HepG2 (cell line): ENCODE results near the gene DCTN2. TPM values are rescaled to one million over a fixed set of nuclear protein-coding genes. Genes with fewer than 3 reads are reported as not detected.

Experiments
- CENPT ChIP-seq: sonication (generic); formaldehyde crosslinking; IDR thresholded peaks from 2 replicates; pipeline ENCODE4 v1.8.0; 2022; ENCODE audit warnings: low read depth, mild to moderate bottlenecking, moderate library complexity, missing genetic modification reagents
- ELF4 ChIP-seq: sonication (generic); formaldehyde crosslinking; IDR thresholded peaks from 2 replicates; pipeline ENCODE4 v1.5.0; 2020; ENCODE audit warnings: missing genetic modification reagents, mild to moderate bottlenecking, moderate library complexity, borderline replicate concordance
- ESRRA ChIP-seq: sonication (generic); formaldehyde crosslinking; IDR thresholded peaks from 2 replicates; pipeline ENCODE4 v1.5.1; 2020; ENCODE audit warnings: mild to moderate bottlenecking, low read depth, missing genetic modification reagents
- HDAC2 ChIP-seq: sonication (generic); formaldehyde crosslinking; IDR thresholded peaks from 2 replicates; pipeline ENCODE4 v1.4.0; 2020; ENCODE audit warnings: missing genetic modification reagents
- JARID2 ChIP-seq: sonication (generic); formaldehyde crosslinking; IDR thresholded peaks from 2 replicates; pipeline ENCODE4 v1.8.1; 2023; ENCODE audit warnings: missing genetic modification reagents, inconsistent platforms; ENCODE audit not compliant: insufficient replicate concordance
- KDM5A ChIP-seq: fragments of 200-600 bp; sonication (generic); IDR thresholded peaks from 2 replicates; pipeline ENCODE4 v1.7.0; 2018; ENCODE audit warnings: antibody characterized with exemption, mild to moderate bottlenecking, low read length, borderline replicate concordance
- NCOA1 ChIP-seq: sonication (generic); formaldehyde crosslinking; IDR thresholded peaks from 2 replicates; pipeline ENCODE4 v1.9.0; 2021; ENCODE audit warnings: missing genetic modification reagents
- PHF5A ChIP-seq: IDR thresholded peaks from one replicate; pipeline ENCODE4 v1.6.1; 2018; ENCODE audit warnings: low read depth, missing genetic modification reagents; ENCODE audit not compliant: unreplicated experiment
- SETDB1 ChIP-seq: sonication (generic); formaldehyde crosslinking; IDR thresholded peaks from 2 replicates; pipeline ENCODE4 v1.5.1; 2020; ENCODE audit warnings: missing genetic modification reagents, mild to moderate bottlenecking, borderline replicate concordance
- SIN3B ChIP-seq: fragments of 150-350 bp; IDR thresholded peaks from 2 replicates; pipeline ENCODE4 v1.6.1; 2014; ENCODE audit warnings: low read length
- SMARCE1 ChIP-seq: fragments of 450-650 bp; IDR thresholded peaks from 2 replicates; pipeline ENCODE4 v1.6.1; 2017; ENCODE audit warnings: borderline replicate concordance
- TCF12 ChIP-seq, 2 experiments: fragments of 450-650 bp in 1 of 2; sonication (generic) in 1 of 2; formaldehyde crosslinking in 1 of 2; IDR thresholded peaks; 2 replicates each; pipeline versions ENCODE4 v1.6.1 to v1.8.0; 2017 to 2022; ENCODE audit warnings: antibody characterized with exemption in 1 of 2, mild to moderate bottlenecking in 1 of 2, missing genetic modification reagents in 1 of 2, moderate library complexity in 1 of 2
- THAP7 ChIP-seq: sonication (generic); formaldehyde crosslinking; IDR thresholded peaks from 2 replicates; pipeline ENCODE4 v1.8.1; 2023; ENCODE audit warnings: mild to moderate bottlenecking, missing genetic modification reagents
- ZBTB25 ChIP-seq: IDR thresholded peaks from 2 replicates; pipeline ENCODE4 v1.6.1; 2018; ENCODE audit warnings: missing genetic modification reagents
- ZC3H4 ChIP-seq: sonication (generic); formaldehyde crosslinking; IDR thresholded peaks from 2 replicates; pipeline ENCODE4 v1.4.0; 2020; ENCODE audit warnings: missing genetic modification reagents, borderline replicate concordance
- ZGPAT ChIP-seq: IDR thresholded peaks from 2 replicates; pipeline ENCODE4 v1.6.1; 2016; ENCODE audit warnings: mild to moderate bottlenecking
- ZNF143 ChIP-seq: sonication (generic); formaldehyde crosslinking; IDR thresholded peaks from 2 replicates; pipeline ENCODE4 v1.4.0; 2020; ENCODE audit warnings: missing genetic modification reagents
- ZNF256 ChIP-seq: sonication (generic); formaldehyde crosslinking; conservative IDR thresholded peaks from 2 replicates; pipeline ENCODE4 v1.4.0; 2020; ENCODE audit warnings: missing genetic modification reagents
- ZNF552 ChIP-seq: sonication (generic); formaldehyde crosslinking; IDR thresholded peaks from 2 replicates; pipeline ENCODE4 v1.9.0; 2022; ENCODE audit warnings: missing genetic modification reagents, mild to moderate bottlenecking, borderline replicate concordance
- ZNF678 ChIP-seq: sonication (generic); formaldehyde crosslinking; IDR thresholded peaks from 2 replicates; pipeline ENCODE4 v1.4.0; 2020; ENCODE audit warnings: mild to moderate bottlenecking, missing genetic modification reagents
- ZNF746 ChIP-seq: sonication (generic); formaldehyde crosslinking; IDR thresholded peaks from 2 replicates; pipeline ENCODE4 v1.8.0; 2022; ENCODE audit warnings: mild to moderate bottlenecking, missing genetic modification reagents
- ZNF788 ChIP-seq: sonication (generic); formaldehyde crosslinking; IDR thresholded peaks from 2 replicates; pipeline ENCODE4 v1.5.0; 2020; ENCODE audit warnings: mild to moderate bottlenecking, missing genetic modification reagents, borderline replicate concordance
- ZSCAN21 ChIP-seq: sonication (generic); formaldehyde crosslinking; IDR thresholded peaks from 2 replicates; pipeline ENCODE4 v1.8.0; 2022; ENCODE audit warnings: mild to moderate bottlenecking, missing genetic modification reagents, moderate library complexity, borderline replicate concordance
- polyA plus RNA-seq, 8 experiments: library from polyadenylated mRNA; depleted of rRNA in 3 of 8; stranded (reverse) in 7 of 8; unstranded in 1 of 8; fragments of >200 nt; fragmentation: Illumina TruSeq in 4 of 8; extraction: Trizol in 4 of 8; gene quantifications; 2 replicates each; pipeline versions ENCODE4 v1.2.1 to v1.2.3, GENCODE V29; 2011 to 2016; ENCODE audit warnings: low read depth in 4 of 8, missing spikeins in 1 of 8, mixed read lengths in 1 of 8; ENCODE audit not compliant: insufficient read depth in 1 of 8
- total RNA-seq, 5 experiments: library from RNA; depleted of rRNA; stranded (reverse); fragments of >200 nt; fragmentation: Illumina TruSeq; extraction: Trizol; gene quantifications; 2 replicates each; pipeline ENCODE4 v1.2.3, GENCODE V29; 2016; ENCODE audit warnings: low read depth in 1 of 5
- TF ChIP-seq, protein P1 (sequence below), 2 experiments: sonication (generic) in 1 of 2; formaldehyde crosslinking in 1 of 2; IDR thresholded peaks; 2 replicates each; pipeline versions ENCODE4 v1.5.1 to v1.6.1; 2011 to 2020; ENCODE audit warnings: borderline replicate concordance in 1 of 2, low read depth in 1 of 2, low read length in 1 of 2, mild to moderate bottlenecking in 1 of 2, missing genetic modification reagents in 1 of 2, moderate library complexity in 1 of 2

Gene DCTN2
- total and polyA plus RNA-seq, 2 of the 13 experiments (the other 11 are each of a cell fraction or from before 2014, with no cell fraction given), result 72.0 to 77.4 TPM

GRCh38 chr12:57575771-57576612 is 29.0 kb upstream of the DCTN2 start (continued):
- TF ChIP-seq ELF4 (CRISPR knock-in tag) (no peak), JARID2 (CRISPR knock-in tag) (no peak), ZBTB25 (CRISPR knock-in tag) (peak; percentile 90), ZNF788 (peak; percentile 95), ZNF256 (no peak), ZSCAN21 (no peak), SETDB1 (CRISPR knock-in tag) (no peak), THAP7 (no peak), ZGPAT (peak; percentile 78), PHF5A (peak; percentile 28), CENPT (CRISPR knock-in tag) (no peak), NCOA1 (no peak; the same call in 1 of the 2 replicates), ESRRA (CRISPR knock-in tag) (peak; percentile 68), ZC3H4 (no peak), ZNF143 (CRISPR knock-in tag) (peak; percentile 53; the same call in 1 of the 2 replicates), ZNF746 (CRISPR knock-in tag) (peak; percentile 63; the same call in 1 of the 2 replicates), HDAC2 (CRISPR knock-in tag) (peak; percentile 73; the same call in 1 of the 2 replicates), ZNF552 (CRISPR knock-in tag) (no peak), ZNF678 (no peak), TCF12 (IDR thresholded peaks at IDR 0.05) (no peak), TCF12 (CRISPR knock-in tag; IDR thresholded peaks at IDR 0.05) (peak; percentile 53; the same call in 1 of the 2 replicates), KDM5A (0 out of 2 replicates have a peak, but pooled peaks have one; percentile 22), SMARCE1 (no peak), SIN3B (no peak)
- TF ChIP-seq, protein P1, sequence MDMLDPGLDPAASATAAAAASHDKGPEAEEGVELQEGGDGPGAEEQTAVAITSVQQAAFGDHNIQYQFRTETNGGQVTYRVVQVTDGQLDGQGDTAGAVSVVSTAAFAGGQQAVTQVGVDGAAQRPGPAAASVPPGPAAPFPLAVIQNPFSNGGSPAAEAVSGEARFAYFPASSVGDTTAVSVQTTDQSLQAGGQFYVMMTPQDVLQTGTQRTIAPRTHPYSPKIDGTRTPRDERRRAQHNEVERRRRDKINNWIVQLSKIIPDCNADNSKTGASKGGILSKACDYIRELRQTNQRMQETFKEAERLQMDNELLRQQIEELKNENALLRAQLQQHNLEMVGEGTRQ (IDR thresholded peaks at IDR 0.05; ENCODE audit: low read depth, low read length), result no peak
- TF ChIP-seq, protein P1 (CRISPR knock-in tag; IDR thresholded peaks at IDR 0.05; ENCODE audit: borderline replicate concordance), result peak; percentile 31; the same call in 1 of the 2 replicates
